GM18951 (cell line): Measurements from ENCODE around the gene KDM7A.
"Not testable (repeated sequence)": the region's sequence is repeated elsewhere in the genome, so short reads cannot be mapped to it uniquely, and the experiment has no call there.

Source experiments
- POLR2A ChIP-seq: IDR thresholded peaks from 4 replicates; pipeline ENCODE4 v1.6.1; 2011; ENCODE audit warnings: mild to moderate bottlenecking; ENCODE audit not compliant: insufficient read length, insufficient read depth; ENCODE audit errors: extremely low read depth
- in situ Hi-C: fragments of 300-500 bp; cut with MboI; formaldehyde crosslinking; loops from one replicate; pipeline ENCODE4 v1.12.0; 2022; ENCODE audit warnings: low sequenced_read_pairs, mixed read lengths, inconsistent platforms; ENCODE audit not compliant: unreplicated experiment

KDM7A gene

GRCh38 chr7:140122965-140123364, 53.8 kb downstream of the KDM7A start:
- no peak for TF ChIP-seq POLR2A
- in situ Hi-C loops = no loop called here

GRCh38 chr7:140121326-140121725, 55.5 kb downstream of the KDM7A start:
- no peak for TF ChIP-seq POLR2A
- in situ Hi-C loops = no loop called here

GRCh38 chr7:140114817-140115216, 62.0 kb downstream of the KDM7A start:
- in situ Hi-C loops = not testable (repeated sequence)

- in situ Hi-C loops = not testable (repeated sequence)
These were observed 68.0 kb downstream of the KDM7A start for GRCh38 chr7:140108777-140109176.

- in situ Hi-C loops = no loop called here
- no peak for TF ChIP-seq POLR2A
These were observed 80.3 kb downstream of the KDM7A start for GRCh38 chr7:140096459-140096858.

GRCh38 chr7:140093375-140093774, 83.4 kb downstream of the KDM7A start:
- TF ChIP-seq POLR2A = no peak
- in situ Hi-C loops = no loop called here

- in situ Hi-C loops = no loop called here
- no peak for TF ChIP-seq POLR2A
These were observed 91.3 kb downstream of the KDM7A start for GRCh38 chr7:140085447-140085846.

- in situ Hi-C loops = no loop called here
- no peak for TF ChIP-seq POLR2A
These were observed 91.8 kb downstream of the KDM7A start for GRCh38 chr7:140084972-140085371.

- TF ChIP-seq POLR2A = no peak
- in situ Hi-C loops = no loop called here
These were observed 92.6 kb downstream of the KDM7A start for GRCh38 chr7:140084142-140084655.

GRCh38 chr7:140082770-140083169, 94.0 kb downstream of the KDM7A start:
- in situ Hi-C loops = no loop called here
- TF ChIP-seq POLR2A = no peak

GRCh38 chr7:140081774-140082425, 94.9 kb downstream of the KDM7A start:
- in situ Hi-C loops = no loop called here
- TF ChIP-seq POLR2A = no peak

GRCh38 chr7:140080919-140081318, 95.9 kb downstream of the KDM7A start:
- in situ Hi-C loops = no loop called here
- TF ChIP-seq POLR2A = no peak

GRCh38 chr7:140079121-140079536, 97.7 kb downstream of the KDM7A start:
- in situ Hi-C loops = no loop called here

GRCh38 chr7:140078392-140078791, 98.4 kb downstream of the KDM7A start:
- in situ Hi-C loops = no loop called here
- TF ChIP-seq POLR2A = no peak

More at GRCh38 chr7:140079121-140079536, 97.7 kb downstream of the KDM7A start:
- TF ChIP-seq POLR2A = no peak

- in situ Hi-C loops = no loop called here
- TF ChIP-seq POLR2A = no peak
These were observed 102.0 kb downstream of the KDM7A start for GRCh38 chr7:140074780-140075179.
